ENCODE measurements around the gene PDE10A.

GRCh38 chr6:165545806-165546205 is 117.2 kb downstream of the PDE10A start:
- TF ChIP-seq TRIM24 (CRISPR knock-in tag; IDR thresholded peaks at IDR 0.05) = no peak
- no peak for TF ChIP-seq CTCF (CRISPR knock-in tag; IDR thresholded peaks at IDR 0.05)
- no peak for TF ChIP-seq CEBPZ (IDR thresholded peaks at IDR 0.05; ENCODE audit: low read length)
- TF ChIP-seq NCOA5 (CRISPR knock-in tag; IDR thresholded peaks at IDR 0.05) = no peak
- no peak for TF ChIP-seq TAF1 (CRISPR knock-in tag; IDR thresholded peaks at IDR 0.05)
- TF ChIP-seq HDAC6 (IDR thresholded peaks at IDR 0.05; ENCODE audit: low read depth, low read length) = no peak

Data from HepG2 (cell line).